Stimulated activated CD8-positive, alpha-beta memory T cell treated with anti-CD3 and anti-CD28 coated beads, Interleukin-7, amount 100 ng/mL, for 4 hours (primary cell): ENCODE measurements around the gene SHOC2.
A peak's percentile ranks its signal among the peaks of the same experiment; 100 is the strongest.

ENCODE experiments used
- DNase-seq, 2 donors: peaks; one replicate each; pipeline ENCODE4 v3.0.0-alpha.2; 2020; ENCODE audit warnings: low read depth in 2 of 2

Gene SHOC2

DNA sequence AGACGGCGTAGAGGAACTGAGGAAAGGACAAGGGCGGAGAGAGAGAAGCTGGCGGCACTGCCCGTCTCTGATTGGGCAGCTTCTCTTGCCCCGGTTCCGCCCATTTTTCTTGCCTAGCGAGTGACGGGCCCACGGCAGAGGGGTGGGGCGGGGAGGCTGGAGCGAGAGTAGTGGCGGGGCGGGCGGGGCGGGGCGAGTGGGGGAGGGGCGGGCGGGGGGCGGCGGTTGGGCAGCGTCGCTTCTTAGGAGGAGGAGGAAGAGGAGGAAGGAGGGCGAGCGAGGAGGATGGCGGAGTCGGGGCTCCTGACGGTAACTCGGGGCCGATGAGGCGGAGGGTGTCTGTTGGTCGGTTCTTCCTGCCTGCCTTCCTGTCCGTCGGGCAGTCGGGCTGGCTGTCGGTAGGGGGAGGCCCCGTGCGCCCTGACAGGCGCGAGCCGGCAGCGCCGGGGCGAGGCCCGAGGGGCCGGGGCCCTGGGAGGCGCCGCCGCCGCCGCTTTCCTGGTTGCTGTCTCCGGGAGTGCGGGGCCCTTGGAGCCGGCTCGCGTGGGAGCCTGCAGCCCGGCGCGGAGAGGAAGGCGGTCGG lies at the start of gene SHOC2:
Gene SHOC2 (plus strand): TSS at position 256 of the 583 bp plus-strand sequence. CDS start 44,755 bp downstream, outside the sequence.
- DNase-seq: peak; percentile 99

DNA sequence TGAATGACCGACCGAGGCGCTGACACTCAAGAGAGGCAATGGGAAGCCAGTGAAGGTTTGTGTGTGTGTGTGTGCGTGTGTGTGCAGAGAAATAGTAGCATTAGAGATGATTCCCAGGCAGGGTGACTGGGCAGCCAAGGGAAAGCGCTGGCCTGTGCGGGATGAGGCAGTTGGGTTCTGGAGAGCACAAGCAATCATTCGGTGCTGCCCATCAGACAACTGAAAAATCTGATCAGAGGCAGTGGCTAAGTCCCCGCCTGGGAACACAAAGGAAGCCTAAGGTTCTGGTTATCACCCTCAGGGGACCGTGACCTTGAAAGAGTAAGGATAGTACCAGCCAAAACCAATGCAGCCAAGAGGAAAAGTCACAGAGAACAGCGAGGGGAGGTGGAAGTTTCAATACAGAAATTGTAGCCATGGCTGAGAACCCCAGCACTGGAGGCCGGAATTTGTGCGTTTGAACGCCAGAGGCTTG lies 48.5 kb upstream of the SHOC2 start:
- DNase-seq: no peak

- DNase-seq: peak; percentile 91 to 92
These were observed 47.9 kb upstream of the SHOC2 start, which contains the start of gene PDCD4 for GRCh38 chr10:110871298-110872084. Gene PDCD4 (plus strand): TSS chr10:110871928. CDS start chr10:110876028, 4,100 bp downstream.

DNA sequence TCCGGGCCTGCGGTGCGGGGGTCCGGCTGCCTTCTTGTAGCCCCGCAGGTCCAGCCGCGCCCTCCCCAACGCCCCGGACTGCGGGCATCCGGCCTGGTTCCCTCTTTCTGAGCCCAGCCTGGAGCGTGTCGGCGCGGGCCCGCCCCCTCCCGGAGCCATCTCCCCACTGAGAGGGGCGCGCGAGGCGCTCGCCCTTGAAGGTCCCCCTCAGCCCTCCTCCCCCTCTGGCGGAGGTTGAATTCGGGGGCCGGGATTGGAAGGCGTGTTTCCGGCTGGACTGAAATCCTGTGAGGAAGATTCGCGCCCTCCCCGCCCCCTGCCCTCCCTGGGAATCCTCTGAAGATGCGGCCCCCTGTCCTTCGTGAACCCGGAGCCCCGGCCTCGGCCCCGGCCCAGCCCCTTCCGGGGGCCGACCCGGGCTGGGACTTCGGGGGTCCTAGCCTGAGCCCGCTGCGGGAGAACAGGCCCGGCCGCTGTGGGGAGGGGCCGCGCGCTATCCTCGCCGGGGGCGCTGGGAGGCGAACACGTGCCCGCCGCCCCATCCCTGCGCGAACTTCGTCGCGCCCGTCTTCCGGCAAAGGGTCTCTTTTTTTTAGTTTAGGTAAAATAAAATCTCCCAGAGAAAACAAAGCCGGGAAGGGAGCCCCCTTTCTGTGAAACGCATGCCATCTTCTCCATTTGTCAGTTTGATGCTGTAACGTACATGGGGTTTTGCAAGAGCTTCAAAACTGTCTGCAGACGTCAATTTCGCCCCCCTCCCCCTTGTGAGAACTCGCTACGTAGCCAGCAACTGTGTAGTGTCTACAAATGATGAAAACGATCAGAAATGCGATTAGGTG lies 47.0 kb upstream of the SHOC2 start:
- peak; percentile 70 to 73 for DNase-seq

GRCh38 chr10:110872984-110873923 lies 46.1 kb upstream of the SHOC2 start:
- DNase-seq: no peak

- no peak for DNase-seq
These were observed 45.5 kb upstream of the SHOC2 start for GRCh38 chr10:110873951-110874350.

GRCh38 chr10:110876000-110876399 lies 43.4 kb upstream of the SHOC2 start:
- DNase-seq: no peak

DNA sequence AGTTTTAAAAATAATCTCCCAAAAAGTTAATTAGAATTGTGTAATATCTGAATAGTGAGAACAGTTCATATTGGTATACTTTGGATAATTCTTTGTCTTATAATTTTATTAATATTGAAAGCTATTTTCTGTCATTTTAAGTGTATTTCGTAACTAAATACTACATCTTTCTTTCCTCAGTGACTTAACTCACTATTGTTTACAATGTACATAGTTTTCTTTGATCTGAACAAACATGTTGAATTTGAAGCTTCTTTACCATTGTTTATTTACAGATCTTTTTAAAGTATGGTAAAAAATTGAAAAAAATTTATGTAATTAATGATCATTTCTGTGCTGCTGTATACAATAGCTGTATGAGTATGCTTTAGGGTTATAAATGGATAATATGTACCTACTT lies 42.6 kb upstream of the SHOC2 start:
- no peak for DNase-seq

- no peak for DNase-seq
These were observed 39.4 kb upstream of the SHOC2 start for GRCh38 chr10:110880012-110880411.

- DNase-seq: no peak
These were observed 38.2 kb upstream of the SHOC2 start for GRCh38 chr10:110881247-110881646.

DNA sequence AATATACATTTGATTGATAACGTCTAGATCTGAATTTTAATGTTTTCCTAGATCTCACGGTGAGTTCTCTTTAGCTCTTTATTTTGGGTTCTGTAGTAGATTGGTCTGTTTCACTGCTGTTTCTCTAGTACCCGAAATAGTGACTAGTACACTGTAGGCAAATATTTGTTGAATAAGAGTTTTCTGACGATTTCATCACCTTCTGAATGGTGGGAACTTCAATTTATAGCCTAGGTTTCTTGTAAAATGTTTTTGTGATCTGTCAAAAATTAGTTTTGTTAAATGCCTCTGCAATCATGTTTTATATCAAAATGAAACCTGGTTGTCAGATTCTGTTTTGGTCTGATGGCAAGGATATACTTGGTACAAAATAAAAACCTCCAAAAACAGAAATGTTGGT lies 37.5 kb upstream of the SHOC2 start:
- no peak for DNase-seq

DNA sequence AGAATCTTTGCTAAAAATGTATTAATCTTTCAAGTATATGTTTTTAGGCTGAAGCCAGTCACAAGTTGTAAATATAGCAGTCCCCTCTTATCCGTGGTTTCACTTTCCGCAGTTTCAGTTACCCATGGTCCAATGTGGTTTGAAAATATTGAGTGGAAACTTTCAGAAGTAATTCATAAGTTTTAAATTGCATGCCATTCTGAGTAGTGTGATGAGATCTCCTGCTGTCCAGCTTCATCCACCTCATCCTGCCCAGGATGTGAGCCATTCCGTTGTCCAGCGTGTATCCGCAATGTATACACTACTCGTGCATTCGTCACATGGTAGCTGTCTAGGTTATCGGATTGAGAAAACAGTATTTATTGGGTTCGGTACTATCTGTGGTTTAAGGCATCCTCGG lies 35.5 kb upstream of the SHOC2 start:
- no peak for DNase-seq

- DNase-seq: no peak
These were observed 33.3 kb upstream of the SHOC2 start for GRCh38 chr10:110885932-110886674.

DNA sequence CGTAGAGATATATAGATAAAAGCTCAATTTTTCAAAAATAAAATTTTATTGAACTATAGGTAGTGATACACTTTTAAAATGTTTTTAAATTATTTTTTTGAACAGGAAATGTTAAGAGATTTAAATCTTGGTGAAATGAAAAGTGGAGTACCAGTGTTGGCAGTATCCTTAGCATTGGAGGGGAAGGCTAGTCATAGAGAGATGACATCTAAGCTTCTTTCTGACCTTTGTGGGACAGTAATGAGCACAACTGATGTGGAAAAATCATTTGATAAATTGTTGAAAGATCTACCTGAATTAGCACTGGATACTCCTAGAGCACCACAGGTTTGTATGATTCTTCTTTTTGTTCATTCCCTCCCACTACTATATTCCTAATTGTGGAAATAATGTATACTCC lies 31.8 kb upstream of the SHOC2 start:
- no peak for DNase-seq

GRCh38 chr10:110892602-110893288 lies 26.7 kb upstream of the SHOC2 start:
- no peak for DNase-seq

DNA sequence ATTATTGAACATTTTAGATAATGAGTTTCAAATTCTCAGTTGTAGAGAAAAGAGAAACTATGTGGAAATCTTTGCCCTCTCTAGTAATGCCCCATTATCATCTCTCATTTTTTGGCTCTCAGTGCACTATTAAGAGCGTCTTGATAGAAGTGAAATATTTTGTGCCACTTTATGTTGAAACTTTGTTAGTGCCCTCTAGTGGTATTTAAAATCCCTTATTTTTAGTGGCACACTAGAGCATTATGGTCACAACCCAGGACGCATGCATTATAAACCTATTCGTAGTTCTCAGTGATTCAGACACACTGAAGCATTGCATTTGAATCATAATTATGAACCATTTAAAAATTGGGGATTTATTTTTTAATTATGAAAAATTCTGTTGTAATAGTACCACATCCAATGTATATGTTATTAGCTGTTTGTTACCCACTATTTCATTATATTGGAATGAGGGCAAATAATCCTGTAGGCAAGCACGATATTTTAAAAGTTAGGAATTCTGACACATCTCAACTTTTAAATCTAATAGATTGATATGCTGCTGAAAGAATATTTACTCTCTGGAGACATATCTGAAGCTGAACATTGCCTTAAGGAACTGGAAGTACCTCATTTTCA lies 25.7 kb upstream of the SHOC2 start:
- DNase-seq: no peak

DNA sequence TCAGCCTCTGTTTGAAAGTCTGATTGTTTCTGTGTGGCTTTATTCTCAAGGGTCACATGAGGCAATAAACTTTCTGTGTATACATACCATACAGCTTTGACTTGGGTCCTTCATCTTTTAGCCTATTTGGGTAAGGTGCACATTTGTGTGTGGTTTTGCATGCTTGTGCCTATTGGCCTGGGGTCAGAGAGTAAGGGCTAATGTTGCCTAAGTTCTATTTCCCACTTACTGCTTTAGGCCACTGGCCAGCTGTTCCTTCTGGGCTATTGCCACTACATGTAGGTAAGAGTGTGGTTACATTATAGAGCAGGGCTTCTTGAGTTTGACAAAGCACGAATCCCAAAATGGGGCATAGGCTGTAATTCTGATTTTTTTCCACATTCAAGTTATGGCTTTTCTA lies 22.2 kb upstream of the SHOC2 start:
- no peak for DNase-seq

GRCh38 chr10:110898391-110898790 lies 21.0 kb upstream of the SHOC2 start:
- DNase-seq: no peak

DNA sequence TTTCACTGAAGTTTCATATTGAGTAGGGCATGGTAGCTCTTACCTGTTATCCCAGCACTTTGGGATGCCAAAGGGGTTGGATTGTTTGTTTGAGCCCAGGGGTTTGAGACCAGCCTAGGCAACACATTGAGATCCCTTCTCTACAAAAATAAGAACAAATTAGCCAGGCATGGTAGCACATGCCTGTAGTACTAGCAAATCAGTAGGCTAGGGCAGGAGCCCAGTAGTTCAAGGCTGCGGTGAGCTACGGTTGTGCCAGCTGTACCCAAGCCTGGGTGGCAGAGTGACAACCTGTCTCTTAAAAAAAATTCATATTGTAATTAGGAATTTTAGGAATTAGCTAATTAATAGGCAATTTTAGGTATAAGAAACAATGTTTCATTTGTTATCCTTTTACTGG lies 18.4 kb upstream of the SHOC2 start:
- no peak for DNase-seq
